GM19099 (cell line): ENCODE data around the gene P3R3URF.
A peak's percentile ranks its signal among the peaks of the same experiment; 100 is the strongest.

Experiments used
- POLR2A ChIP-seq: IDR thresholded peaks from 3 replicates; pipeline ENCODE4 v1.6.1; 2011; ENCODE audit warnings: low read depth; ENCODE audit not compliant: insufficient read length; ENCODE audit errors: extremely low read depth

The P3R3URF gene

GRCh38 chr1:46168477-46168876 is 7.8 kb downstream of the P3R3URF start:
- no peak for TF ChIP-seq POLR2A

- peak; percentile 45 for TF ChIP-seq POLR2A
Observed at GRCh38 chr1:46166521-46167462, 9.5 kb downstream of the P3R3URF start.

GRCh38 chr1:46160212-46160611 is 16.1 kb downstream of the P3R3URF start:
- peak; percentile 26 for TF ChIP-seq POLR2A

- TF ChIP-seq POLR2A, result peak; percentile 29
Observed at GRCh38 chr1:46159516-46159915, 16.8 kb downstream of the P3R3URF start.

GRCh38 chr1:46158312-46159281 is 17.7 kb downstream of the P3R3URF start:
- no peak for TF ChIP-seq POLR2A

GRCh38 chr1:46157916-46158311 is 18.4 kb downstream of the P3R3URF start:
- TF ChIP-seq POLR2A, result no peak

GRCh38 chr1:46153732-46154131 is 22.6 kb downstream of the P3R3URF start:
- no peak for TF ChIP-seq POLR2A

GRCh38 chr1:46153228-46153627 is 23.1 kb downstream of the P3R3URF start:
- no peak for TF ChIP-seq POLR2A

GRCh38 chr1:46152016-46152415 is 24.3 kb downstream of the P3R3URF start:
- TF ChIP-seq POLR2A, result no peak

GRCh38 chr1:46150085-46150484 is 26.2 kb downstream of the P3R3URF start:
- no peak for TF ChIP-seq POLR2A

- TF ChIP-seq POLR2A, result no peak
Observed at GRCh38 chr1:46148318-46148717, 28.0 kb downstream of the P3R3URF start.

- TF ChIP-seq POLR2A, result no peak
Observed at GRCh38 chr1:46137916-46138315, 38.4 kb downstream of the P3R3URF start.

- no peak for TF ChIP-seq POLR2A
Observed at GRCh38 chr1:46136711-46137110, 39.6 kb downstream of the P3R3URF start.

GRCh38 chr1:46134660-46135331 is 41.5 kb downstream of the P3R3URF start:
- no peak for TF ChIP-seq POLR2A

GRCh38 chr1:46133781-46134350 is 42.4 kb downstream of the P3R3URF start:
- no peak for TF ChIP-seq POLR2A

- TF ChIP-seq POLR2A, result peak; percentile 44
Observed at GRCh38 chr1:46133181-46133658, 43.1 kb downstream of the P3R3URF start.
